Measurements from ENCODE around the gene BNIP1. TPM values are rescaled to one million over a fixed set of nuclear protein-coding genes. Genes with fewer than 3 reads are reported as not detected.

The BNIP1 gene
- total RNA-seq (10 to 100 TPM; 22.5 to 24.4 TPM), total RNA-seq (3.8 to 33.8 (median 12.7) reads per million in 172 experiments)
- polyA plus RNA-seq (2013, experiment 1 of 2): 9.1 TPM
- 10.1 TPM for polyA plus RNA-seq (2013, experiment 2 of 2)

- H3K36me3 ChIP-seq (ENCODE audit: insufficient read depth, low read length): peaks cover 28% of the 10 kb centered on the region
- intact Hi-C loops (cut with DNase I, micrococcal nuclease): loop anchor here (1.0 to 5.0 kb wide), 8 partner anchors 88 to 432 kb away; partner anchors contain the start of genes CREBRF (in 2 of the 2), DUSP1 (in 1 of the 2) and RPL26L1 (in 1 of the 2)
- TF ChIP-seq, protein P1, sequence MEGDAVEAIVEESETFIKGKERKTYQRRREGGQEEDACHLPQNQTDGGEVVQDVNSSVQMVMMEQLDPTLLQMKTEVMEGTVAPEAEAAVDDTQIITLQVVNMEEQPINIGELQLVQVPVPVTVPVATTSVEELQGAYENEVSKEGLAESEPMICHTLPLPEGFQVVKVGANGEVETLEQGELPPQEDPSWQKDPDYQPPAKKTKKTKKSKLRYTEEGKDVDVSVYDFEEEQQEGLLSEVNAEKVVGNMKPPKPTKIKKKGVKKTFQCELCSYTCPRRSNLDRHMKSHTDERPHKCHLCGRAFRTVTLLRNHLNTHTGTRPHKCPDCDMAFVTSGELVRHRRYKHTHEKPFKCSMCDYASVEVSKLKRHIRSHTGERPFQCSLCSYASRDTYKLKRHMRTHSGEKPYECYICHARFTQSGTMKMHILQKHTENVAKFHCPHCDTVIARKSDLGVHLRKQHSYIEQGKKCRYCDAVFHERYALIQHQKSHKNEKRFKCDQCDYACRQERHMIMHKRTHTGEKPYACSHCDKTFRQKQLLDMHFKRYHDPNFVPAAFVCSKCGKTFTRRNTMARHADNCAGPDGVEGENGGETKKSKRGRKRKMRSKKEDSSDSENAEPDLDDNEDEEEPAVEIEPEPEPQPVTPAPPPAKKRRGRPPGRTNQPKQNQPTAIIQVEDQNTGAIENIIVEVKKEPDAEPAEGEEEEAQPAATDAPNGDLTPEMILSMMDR (IDR thresholded peaks at IDR 0.05): peak; percentile 90
- Mint-ChIP-seq H3K4me1 (ENCODE audit: low read depth) (peaks cover 13% of the 10 kb centered on the region), H3K4me3 (peak within 1 kb of the TSS; percentile 98), H3K27ac (peak within 1 kb of the TSS; percentile 100), H3K36me3 (ENCODE audit: low read depth) (peaks cover 36% of the 10 kb centered on the region), H3K9me3 (no peaks in the 10 kb centered on the region), H3K27me3 (no peaks in the 10 kb centered on the region)
- CTCF ChIA-PET: interaction anchor here (0.9 to 2.7 kb wide), 7 partner anchors 9 to 185 kb away, joined by 3 to 17 read pairs (median 5); partner anchors contain the start of genes ATP6V0E1 and RPL26L1
- peak; percentile 93 for ATAC-seq (ENCODE audit: poor library complexity)
- peak within 1 kb of the TSS; percentile 97 to 99 for H3K27ac ChIP-seq (ENCODE audit: low read depth in 1 of 2, low read length in 2 of 2)
- POLR2A ChIA-PET: interaction anchor here (1.0 to 3.1 kb wide), 8 partner anchors 9 to 372 kb away, joined by 3 to 56 read pairs (median 8); partner anchors contain the start of genes ATP6V0E1 and RPL26L1
- H3K4me3 ChIP-seq (ENCODE audit: low read length): peak within 1 kb of the TSS; percentile 90
- DNase-seq: peak; percentile 90 to 99 (median 97)
- peaks cover 8% of the 10 kb centered on the region for H3K4me1 ChIP-seq (ENCODE audit: insufficient read depth, low read length)
- no peaks in the 10 kb centered on the region for H3K27me3 ChIP-seq (ENCODE audit: control insufficient read depth in 1 of 2, insufficient read depth in 2 of 2, low read length in 2 of 2)
- H3K9me3 ChIP-seq (ENCODE audit: control insufficient read depth in 1 of 2, insufficient read depth in 1 of 2, low read length in 2 of 2): no peaks in the 10 kb centered on the region
Measured at GRCh38 chr5:173144200-173145176, at the start of gene BNIP1. TSS of gene BNIP1 (plus strand) at chr5:173144531. CDS start at chr5:173144546, 15 bp downstream.

DNA sequence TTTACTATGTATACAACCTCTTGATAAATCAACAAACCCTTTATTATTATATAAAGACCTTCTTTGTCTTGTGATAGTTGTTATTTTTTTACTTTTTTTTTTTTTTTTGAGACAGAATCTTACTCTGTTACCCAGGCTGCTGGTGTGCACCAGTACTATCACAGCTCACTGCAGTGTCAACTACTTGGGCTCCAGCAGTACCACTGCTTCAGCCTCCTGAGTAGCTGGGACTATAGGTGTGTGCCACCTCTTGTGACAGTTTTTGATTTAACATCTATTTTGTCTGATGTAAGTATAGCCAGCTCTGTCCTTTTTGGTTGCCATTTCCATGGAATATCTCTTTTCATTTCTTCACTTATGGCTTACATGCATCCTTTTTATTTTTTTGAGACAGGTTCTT lies 45.5 kb upstream of the BNIP1 start:
- H3K27ac Mint-ChIP-seq: peak overlapping the region; percentile 18

DNA sequence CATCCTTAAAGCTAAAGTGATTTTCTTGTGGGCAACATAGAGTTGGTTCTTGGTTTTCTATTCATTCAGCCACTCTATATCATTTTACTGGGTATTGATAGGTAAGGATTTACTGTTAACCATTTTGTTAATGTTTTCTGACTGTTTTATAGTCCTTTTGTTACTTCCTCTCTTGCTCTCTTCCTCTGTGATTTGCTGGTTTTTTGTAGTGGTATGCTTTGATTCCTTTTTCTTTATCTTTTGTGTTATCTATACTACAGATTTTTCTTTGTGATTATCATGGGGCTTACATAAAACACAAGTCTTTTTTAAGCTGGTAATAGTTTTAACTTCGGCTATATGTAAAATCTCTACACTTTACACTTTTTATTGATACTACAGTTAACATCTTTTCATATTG lies 44.9 kb upstream of the BNIP1 start:
- peaks cover 29% of the 10 kb centered on the region for H3K4me1 ChIP-seq (ENCODE audit: insufficient read depth, low read length)
- no peak overlapping the region for H3K27ac ChIP-seq (ENCODE audit: low read depth in 1 of 2, low read length in 2 of 2)
- Mint-ChIP-seq H3K9me3 (peaks cover 3% of the 10 kb centered on the region), H3K27ac (peak overlapping the region; percentile 18), H3K27me3 (no peaks in the 10 kb centered on the region), H3K4me1 (ENCODE audit: low read depth) (peaks cover 81% of the 10 kb centered on the region), H3K36me3 (ENCODE audit: low read depth) (peaks cover 48% of the 10 kb centered on the region), H3K4me3 (peak overlapping the region; percentile 26)
- intact Hi-C loops (cut with DNase I, micrococcal nuclease): no loop called here
- POLR2A ChIA-PET: interaction anchor here (0.6 to 1.4 kb wide), 6 partner anchors 21 to 116 kb away, joined by 3 to 5 read pairs (median 3); partner anchors contain the start of gene ATP6V0E1
- peaks cover 0 to 18% of the 10 kb centered on the region in 2 experiments for H3K9me3 ChIP-seq (ENCODE audit: control insufficient read depth in 1 of 2, insufficient read depth in 1 of 2, low read length in 2 of 2)
- TF ChIP-seq, protein P1 (IDR thresholded peaks at IDR 0.05): no peak
- DNase-seq (peak in 2 of 14 experiments; percentile 4 to 6), ATAC-seq (ENCODE audit: poor library complexity) (peak; percentile 64)
- peaks cover 4% of the 10 kb centered on the region for H3K36me3 ChIP-seq (ENCODE audit: insufficient read depth, low read length)
- H3K4me3 ChIP-seq (ENCODE audit: low read length): no peak overlapping the region
- CTCF ChIA-PET: no interaction called here
- no peaks in the 10 kb centered on the region for H3K27me3 ChIP-seq (ENCODE audit: control insufficient read depth in 1 of 2, insufficient read depth in 2 of 2, low read length in 2 of 2)

More for the DNA sequence above, 45.5 kb upstream of the BNIP1 start:
- intact Hi-C loops (cut with DNase I, micrococcal nuclease): no loop called here
- H3K27me3 ChIP-seq (ENCODE audit: control insufficient read depth in 1 of 2, insufficient read depth in 2 of 2, low read length in 2 of 2): no peaks in the 10 kb centered on the region
- no peak overlapping the region for H3K27ac ChIP-seq (ENCODE audit: low read depth in 1 of 2, low read length in 2 of 2)
- H3K4me1 ChIP-seq (ENCODE audit: insufficient read depth, low read length): peaks cover 29% of the 10 kb centered on the region
- TF ChIP-seq, protein P1 (IDR thresholded peaks at IDR 0.05): no peak
- ChIA-PET POLR2A (interaction anchor here (1.4 kb wide), 1 partner anchor 64 kb away, joined by 3 read pairs; no protein-coding TSS in a partner anchor), CTCF (no interaction called here)
- Mint-ChIP-seq H3K36me3 (ENCODE audit: low read depth) (peaks cover 48% of the 10 kb centered on the region), H3K4me1 (ENCODE audit: low read depth) (peaks cover 81% of the 10 kb centered on the region), H3K4me3 (peak overlapping the region; percentile 2), H3K9me3 (peaks cover 3% of the 10 kb centered on the region), H3K27me3 (no peaks in the 10 kb centered on the region)
- ATAC-seq (ENCODE audit: poor library complexity): peak; percentile 50
- H3K9me3 ChIP-seq (ENCODE audit: control insufficient read depth in 1 of 2, insufficient read depth in 1 of 2, low read length in 2 of 2): peaks cover 0 to 18% of the 10 kb centered on the region in 2 experiments
- peak in 1 of 14 experiments; percentile 16 for DNase-seq
- H3K4me3 ChIP-seq (ENCODE audit: low read length): no peak overlapping the region
- peaks cover 4% of the 10 kb centered on the region for H3K36me3 ChIP-seq (ENCODE audit: insufficient read depth, low read length)

Measured in CD4-positive, alpha-beta T cell (primary cell).